Suprapubic skin (tissue), 4 donors: ENCODE results near the gene EXT2. TPM values are rescaled to one million over a fixed set of nuclear protein-coding genes. Genes with fewer than 3 reads are reported as not detected.

Experiments
- DNase-seq, 2 donors: peaks; one replicate each; pipeline ENCODE4 v3.0.0-alpha.2; 2019; ENCODE audit warnings: low spot score in 2 of 2
- H3K27ac ChIP-seq: fragments of 200-600 bp; sonication (generic); one replicate; pipeline ENCODE4 v1.5.1; 2019
- H3K27me3 ChIP-seq: fragments of 200-600 bp; sonication (generic); one replicate; pipeline ENCODE4 v1.5.1; 2019
- H3K36me3 ChIP-seq: fragments of 200-600 bp; sonication (generic); one replicate; pipeline ENCODE4 v1.5.1; 2019
- H3K4me1 ChIP-seq: fragments of 200-600 bp; sonication (generic); one replicate; pipeline ENCODE4 v1.5.1; 2019
- H3K4me3 ChIP-seq: fragments of 200-600 bp; sonication (generic); one replicate; pipeline ENCODE4 v1.5.1; 2019; ENCODE audit warnings: mild to moderate bottlenecking
- H3K9me3 ChIP-seq: fragments of 200-600 bp; sonication (generic); one replicate; pipeline ENCODE4 v1.5.1; 2019
- EP300 ChIP-seq: sonication (generic); formaldehyde crosslinking; IDR thresholded peaks from one replicate; pipeline ENCODE4 v1.6.1; 2017; ENCODE audit warnings: antibody characterized with exemption
- POLR2A ChIP-seq, 2 donors: fragments of 450-650 bp; IDR thresholded peaks; one replicate each; pipeline ENCODE4 v1.6.1; 2017; ENCODE audit warnings: antibody characterized with exemption in 2 of 2, mild to moderate bottlenecking in 2 of 2, moderate library complexity in 2 of 2
- POLR2AphosphoS5 ChIP-seq, 3 donors: sonication (generic); formaldehyde crosslinking; IDR thresholded peaks; one replicate each; pipeline ENCODE4 v1.6.1; 2017; ENCODE audit warnings: antibody characterized with exemption in 3 of 3
- WGBS: methylation state at CpG from one replicate; pipeline ENCODE4 v1.1.5; 2018; 5-methylcytosine and 5-hydroxymethylcytosine counted together
- total RNA-seq, 4 donors: library from RNA; depleted of rRNA; stranded (reverse); fragments of >200 nt; gene quantifications; one replicate each; pipeline ENCODE4 v1.1.0, GENCODE V29; 2016
- TF ChIP-seq, protein P1 (sequence below), 2 donors: fragments of 200-600 bp in 1 of 2; fragments of 450-650 bp in 1 of 2; sonication (generic) in 1 of 2; IDR thresholded peaks; one replicate each; pipeline ENCODE4 v1.5.1; 2016 to 2019; ENCODE audit warnings: antibody characterized with exemption in 2 of 2, mild to moderate bottlenecking in 1 of 2, moderate library complexity in 1 of 2

Gene EXT2
- total RNA-seq, 4 donors from 2014 or later, result 66.3 to 82.0 (median 72.4) TPM

DNA sequence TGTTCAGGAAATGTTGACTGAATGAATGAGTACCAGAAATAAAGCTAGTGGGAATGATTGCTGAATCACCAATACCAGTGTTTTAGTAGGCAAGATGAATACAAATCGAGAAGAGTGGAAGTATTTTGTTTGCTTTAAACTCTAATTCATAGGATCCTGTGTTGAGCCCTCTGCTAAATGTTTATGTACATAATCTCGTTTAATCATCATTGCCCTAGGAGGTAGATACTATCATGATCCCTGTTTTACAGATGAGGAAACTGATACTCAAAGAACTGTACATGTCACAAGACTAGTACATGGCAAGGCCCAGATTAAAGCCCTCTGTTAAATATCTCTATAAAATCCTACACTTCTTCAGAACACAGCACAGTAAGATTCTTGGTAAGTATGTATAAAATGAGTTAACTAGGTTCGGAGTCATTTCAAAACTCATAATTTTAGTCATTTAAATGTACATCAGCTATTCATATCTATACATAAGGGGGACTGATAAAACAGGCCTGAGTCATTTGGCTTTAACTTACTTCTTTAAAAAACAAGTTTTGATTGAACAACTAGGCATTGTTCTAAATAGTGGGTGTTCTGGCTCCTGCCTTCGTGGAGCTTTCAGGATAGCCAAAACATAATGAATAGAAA lies 97.1 kb downstream of the EXT2 start:
- H3K4me1 ChIP-seq, result peaks cover 5% of the 10 kb centered on the region
- no peak overlapping the region for H3K27ac ChIP-seq
- DNase-seq, result no peak
- H3K4me3 ChIP-seq, result no peak overlapping the region
- no peaks in the 10 kb centered on the region for H3K27me3 ChIP-seq
- 74% methylated on average over 4 of the region's 4 CpGs for WGBS
- TF ChIP-seq POLR2AphosphoS5 (IDR thresholded peaks at IDR 0.05) (no peak), EP300 (no peak), POLR2A (IDR thresholded peaks at IDR 0.05) (no peak)
- TF ChIP-seq, protein P1, sequence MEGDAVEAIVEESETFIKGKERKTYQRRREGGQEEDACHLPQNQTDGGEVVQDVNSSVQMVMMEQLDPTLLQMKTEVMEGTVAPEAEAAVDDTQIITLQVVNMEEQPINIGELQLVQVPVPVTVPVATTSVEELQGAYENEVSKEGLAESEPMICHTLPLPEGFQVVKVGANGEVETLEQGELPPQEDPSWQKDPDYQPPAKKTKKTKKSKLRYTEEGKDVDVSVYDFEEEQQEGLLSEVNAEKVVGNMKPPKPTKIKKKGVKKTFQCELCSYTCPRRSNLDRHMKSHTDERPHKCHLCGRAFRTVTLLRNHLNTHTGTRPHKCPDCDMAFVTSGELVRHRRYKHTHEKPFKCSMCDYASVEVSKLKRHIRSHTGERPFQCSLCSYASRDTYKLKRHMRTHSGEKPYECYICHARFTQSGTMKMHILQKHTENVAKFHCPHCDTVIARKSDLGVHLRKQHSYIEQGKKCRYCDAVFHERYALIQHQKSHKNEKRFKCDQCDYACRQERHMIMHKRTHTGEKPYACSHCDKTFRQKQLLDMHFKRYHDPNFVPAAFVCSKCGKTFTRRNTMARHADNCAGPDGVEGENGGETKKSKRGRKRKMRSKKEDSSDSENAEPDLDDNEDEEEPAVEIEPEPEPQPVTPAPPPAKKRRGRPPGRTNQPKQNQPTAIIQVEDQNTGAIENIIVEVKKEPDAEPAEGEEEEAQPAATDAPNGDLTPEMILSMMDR (IDR thresholded peaks at IDR 0.05), result no peak
- H3K36me3 ChIP-seq, result peaks cover 7% of the 10 kb centered on the region
- peaks cover 7% of the 10 kb centered on the region for H3K9me3 ChIP-seq

DNA sequence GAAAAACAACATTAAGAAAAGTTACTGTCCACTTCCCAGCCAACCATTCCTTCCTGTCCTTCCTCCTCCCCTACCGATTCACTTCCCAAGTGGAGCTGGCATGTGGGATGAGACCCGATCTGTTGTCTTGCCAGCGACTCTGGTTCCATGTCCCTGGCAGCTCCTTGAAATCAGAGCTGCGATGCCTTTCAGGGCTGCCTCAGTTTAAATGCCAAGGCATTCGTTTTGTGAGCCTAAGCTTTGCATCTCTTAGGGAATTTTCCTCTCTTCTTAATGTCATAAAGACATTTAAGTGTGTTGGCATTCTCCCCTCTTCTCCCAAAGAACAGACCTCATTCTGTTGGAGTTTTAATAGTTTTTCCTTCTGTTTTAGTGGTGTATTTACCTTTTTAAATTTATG lies 98.4 kb downstream of the EXT2 start:
- WGBS, result 97% methylated on average over 5 of the region's 5 CpGs

DNA sequence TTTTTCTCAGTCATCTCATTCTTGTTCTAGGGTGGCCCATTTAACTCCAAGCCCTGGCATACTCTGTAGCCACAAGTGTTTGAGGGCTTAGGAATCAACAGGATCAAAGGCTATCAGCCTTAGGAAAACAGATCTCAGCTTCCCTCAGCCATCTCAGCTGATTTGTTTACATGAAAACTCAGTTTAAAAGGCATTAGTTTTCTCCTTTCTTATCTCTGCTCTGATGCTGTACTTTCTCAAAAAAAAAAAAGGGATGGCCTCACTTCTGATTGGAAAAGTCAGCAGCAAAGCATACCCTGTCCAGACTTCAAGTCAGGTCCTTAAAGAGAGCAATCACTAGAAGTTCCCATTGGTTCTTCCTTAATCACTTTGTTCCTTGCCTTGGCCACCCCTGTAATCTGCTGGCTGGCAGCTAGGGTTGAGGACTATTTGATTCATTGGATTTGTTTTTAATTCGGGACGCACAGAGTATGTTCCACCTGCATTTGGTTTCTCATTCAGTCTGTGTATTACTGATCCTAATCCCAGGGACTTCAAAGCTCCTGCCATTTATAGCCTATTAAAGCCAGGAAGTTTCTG lies 102.8 kb downstream of the EXT2 start:
- Histone ChIP-seq H3K4me1 (no peaks in the 10 kb centered on the region), H3K27ac (no peak overlapping the region), H3K4me3 (no peak overlapping the region), H3K9me3 (no peaks in the 10 kb centered on the region), H3K36me3 (peaks cover 22% of the 10 kb centered on the region), H3K27me3 (no peaks in the 10 kb centered on the region)
- no peak for DNase-seq
- TF ChIP-seq, protein P1 (IDR thresholded peaks at IDR 0.05), result no peak
- 81% methylated on average over 2 of the region's 2 CpGs for WGBS

More for the DNA sequence above, 98.4 kb downstream of the EXT2 start:
- H3K9me3 ChIP-seq, result no peaks in the 10 kb centered on the region
- H3K27ac ChIP-seq, result no peak overlapping the region
- H3K27me3 ChIP-seq, result no peaks in the 10 kb centered on the region
- DNase-seq, result no peak
- peaks cover 5% of the 10 kb centered on the region for H3K4me1 ChIP-seq
- no peak overlapping the region for H3K4me3 ChIP-seq
- TF ChIP-seq, protein P1 (IDR thresholded peaks at IDR 0.05), result no peak
- TF ChIP-seq EP300 (no peak), POLR2AphosphoS5 (IDR thresholded peaks at IDR 0.05) (no peak), POLR2A (IDR thresholded peaks at IDR 0.05) (no peak)
- H3K36me3 ChIP-seq, result peaks cover 19% of the 10 kb centered on the region

DNA sequence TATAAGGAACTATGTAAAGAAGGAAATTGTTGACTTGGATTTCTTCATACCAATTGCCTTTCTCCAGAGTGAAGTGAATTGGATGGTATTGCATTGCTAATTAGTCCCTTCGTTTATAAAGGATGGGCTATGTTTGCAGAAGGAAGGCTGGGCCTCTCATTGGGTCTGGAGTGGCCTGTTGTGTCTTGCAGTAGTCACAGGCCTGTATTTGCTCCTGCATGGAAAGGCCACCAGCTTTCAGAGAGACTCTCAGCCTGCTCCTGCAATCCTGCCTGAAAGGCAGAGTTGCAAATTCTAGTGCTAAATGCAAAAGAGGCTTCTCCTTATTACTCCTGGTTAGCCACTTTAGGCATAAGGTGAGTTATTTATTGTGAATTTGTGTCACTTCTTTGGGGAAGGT lies 103.8 kb downstream of the EXT2 start:
- no peak for DNase-seq
- Histone ChIP-seq H3K36me3 (peaks cover 22% of the 10 kb centered on the region), H3K9me3 (no peaks in the 10 kb centered on the region), H3K4me1 (no peaks in the 10 kb centered on the region), H3K4me3 (no peak overlapping the region), H3K27ac (no peak overlapping the region), H3K27me3 (no peaks in the 10 kb centered on the region)
- WGBS, result 82% methylated on average over 1 of the region's 1 CpG
- TF ChIP-seq POLR2AphosphoS5 (IDR thresholded peaks at IDR 0.05), result no peak
- no peak for TF ChIP-seq POLR2A (IDR thresholded peaks at IDR 0.05)
- TF ChIP-seq, protein P1 (IDR thresholded peaks at IDR 0.05), result no peak
- no peak for TF ChIP-seq EP300

DNA sequence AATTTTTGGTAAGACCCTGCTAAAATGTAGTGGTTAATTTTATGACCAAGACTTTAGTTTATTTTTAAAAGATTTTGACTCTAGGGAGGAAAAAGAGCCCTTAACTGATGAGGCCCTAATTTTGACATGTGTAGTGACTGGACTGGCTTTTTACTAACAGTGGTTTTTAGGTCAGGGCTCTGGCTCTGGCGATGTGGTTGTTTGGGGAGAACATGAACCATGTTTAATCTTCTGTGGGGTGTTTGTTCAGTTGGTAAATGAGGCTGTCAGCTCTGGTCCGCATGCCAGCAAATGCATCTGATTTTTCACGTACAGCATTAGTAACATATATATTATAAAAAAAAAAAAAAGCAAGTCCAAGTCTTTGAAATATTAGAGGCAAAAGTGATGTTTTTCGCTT lies 104.3 kb downstream of the EXT2 start:
- H3K9me3 ChIP-seq, result no peaks in the 10 kb centered on the region
- no peak for DNase-seq
- no peaks in the 10 kb centered on the region for H3K27me3 ChIP-seq
- peaks cover 22% of the 10 kb centered on the region for H3K36me3 ChIP-seq
- 96% methylated on average over 4 of the region's 4 CpGs for WGBS
- TF ChIP-seq EP300, result no peak
- TF ChIP-seq, protein P1 (IDR thresholded peaks at IDR 0.05), result no peak
- no peak for TF ChIP-seq POLR2A (IDR thresholded peaks at IDR 0.05)
- TF ChIP-seq POLR2AphosphoS5 (IDR thresholded peaks at IDR 0.05), result no peak
- no peak overlapping the region for H3K4me3 ChIP-seq
- H3K4me1 ChIP-seq, result no peaks in the 10 kb centered on the region
- H3K27ac ChIP-seq, result no peak overlapping the region
